EL (cell line): ENCODE data around the gene TRMT2A.

Experiments used
- DNase-seq: peaks from one replicate; pipeline ENCODE4 v3.0.0-alpha.2; 2016

TRMT2A gene

DNA sequence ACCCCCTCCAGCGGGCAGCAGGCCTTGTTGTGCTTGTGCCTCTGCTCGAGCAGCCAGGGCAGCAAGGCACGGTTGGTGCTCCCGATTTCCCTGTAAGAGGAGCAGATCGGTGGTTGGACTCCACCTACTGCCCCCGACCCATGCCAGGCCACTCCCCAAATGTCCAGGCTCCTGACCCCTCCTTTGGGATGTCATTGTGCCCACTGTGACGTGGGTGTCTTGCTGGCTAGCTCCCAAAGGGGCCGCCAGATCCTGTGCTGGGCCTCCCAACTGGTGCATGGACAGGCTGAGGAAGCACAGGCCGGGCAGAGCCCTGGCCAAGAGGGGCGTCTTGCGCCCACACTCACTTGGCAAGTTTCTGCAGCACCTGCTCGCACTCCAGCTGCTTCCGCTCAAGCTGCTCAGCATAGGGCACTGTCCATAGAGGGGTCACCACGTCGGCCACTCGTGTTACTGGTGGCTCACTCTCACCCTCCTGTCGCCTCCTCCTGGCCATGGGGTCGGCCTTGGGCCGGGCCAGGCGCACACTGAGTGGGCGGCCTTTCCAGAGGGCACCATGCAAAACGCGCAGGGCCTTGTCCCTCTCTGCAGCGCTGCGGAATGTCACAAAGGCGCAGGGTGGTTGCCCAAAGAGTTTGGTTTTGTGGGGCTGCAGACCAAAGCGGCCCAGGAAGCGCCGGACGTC, 1.2 kb downstream of the TRMT2A start, which contains the start of gene RANBP1:
RANBP1 (plus strand) TSS at position 414 of the 685 bp plus-strand sequence; CDS start at position 495, 81 bp downstream.
- no peak for DNase-seq

DNA sequence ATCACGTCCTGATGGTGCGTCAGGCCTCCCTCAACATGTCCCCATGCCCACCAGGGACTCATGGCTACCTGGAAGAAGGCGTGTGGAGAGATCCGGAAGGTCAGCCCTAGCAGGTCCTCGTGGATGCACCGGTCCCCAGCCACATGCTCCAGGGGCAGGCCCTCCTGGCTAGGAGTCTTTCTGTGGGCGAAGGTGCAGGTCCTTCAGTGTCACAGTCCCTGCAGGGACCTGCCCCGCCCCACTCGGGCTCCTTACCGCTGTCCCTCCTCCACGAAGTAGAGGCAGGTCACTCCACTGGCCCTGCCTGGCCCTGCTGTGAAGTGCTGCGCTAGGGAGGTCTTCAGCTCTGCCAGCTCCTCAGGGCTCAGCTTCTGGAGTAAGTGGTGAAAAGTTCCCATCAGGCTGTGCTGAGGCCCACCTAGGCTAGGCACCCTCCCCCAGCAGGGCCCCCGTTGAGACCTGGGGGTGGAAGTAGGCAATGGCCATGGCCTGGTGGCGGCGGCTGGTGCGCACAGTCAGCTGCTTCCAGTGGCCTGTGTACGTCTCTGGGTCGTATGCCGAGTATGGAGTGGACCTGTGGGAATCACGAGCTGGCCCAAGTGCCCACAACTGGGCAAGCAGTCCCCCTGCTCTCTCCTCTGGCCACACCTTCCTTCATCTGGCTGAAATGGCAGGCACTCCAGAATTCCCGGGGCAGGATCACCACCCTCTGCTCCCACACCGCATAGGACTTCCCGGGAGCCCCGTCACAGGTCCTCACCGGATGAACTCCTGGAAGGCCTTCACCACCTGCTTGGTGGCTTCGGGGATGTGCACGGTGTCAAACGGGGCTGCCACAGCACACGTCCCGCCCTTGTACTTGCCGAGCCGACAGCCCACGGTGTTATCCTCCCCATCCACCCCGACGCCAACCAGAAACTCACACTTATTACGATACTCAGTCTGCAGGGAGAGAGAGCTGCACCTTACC, 2.2 kb downstream of the TRMT2A start:
- DNase-seq: no peak

DNA sequence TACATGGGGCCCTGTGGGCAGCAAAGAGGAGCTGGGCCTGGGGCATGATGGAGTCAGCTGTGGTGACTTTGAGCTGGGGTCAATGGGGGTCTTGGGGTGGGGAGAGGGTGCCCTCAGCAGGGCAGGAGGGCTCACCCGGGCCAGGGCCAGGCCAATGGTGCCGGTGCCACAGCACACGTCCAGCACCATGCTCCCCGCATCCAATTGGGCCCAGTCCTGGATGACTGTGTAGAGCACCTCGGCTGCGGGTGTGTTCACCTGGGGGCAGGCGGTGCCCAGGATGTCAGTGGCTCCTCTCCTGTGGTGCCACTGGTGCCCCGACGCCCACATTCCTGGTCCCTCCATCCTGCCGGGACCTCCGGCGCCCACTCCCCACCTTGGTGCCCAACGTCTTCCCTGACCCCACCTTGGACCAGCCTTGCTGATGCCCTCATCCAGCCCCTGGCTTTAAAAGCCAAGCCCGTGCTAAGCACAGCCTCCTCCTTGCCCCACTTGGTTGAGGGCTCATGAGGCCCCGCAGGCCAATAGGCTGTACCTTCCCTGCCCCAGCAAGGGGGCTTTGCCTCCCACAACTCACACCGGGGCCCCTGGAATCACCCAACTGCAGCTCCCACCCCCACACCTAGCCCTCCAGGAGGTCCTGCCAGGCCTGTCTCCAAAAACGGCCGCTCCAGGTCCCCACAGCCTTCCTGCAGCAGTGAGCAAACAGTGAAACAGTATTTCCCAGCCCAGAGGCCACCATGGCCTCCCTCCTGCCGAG, 3.3 kb downstream of the TRMT2A start:
- no peak for DNase-seq

DNA sequence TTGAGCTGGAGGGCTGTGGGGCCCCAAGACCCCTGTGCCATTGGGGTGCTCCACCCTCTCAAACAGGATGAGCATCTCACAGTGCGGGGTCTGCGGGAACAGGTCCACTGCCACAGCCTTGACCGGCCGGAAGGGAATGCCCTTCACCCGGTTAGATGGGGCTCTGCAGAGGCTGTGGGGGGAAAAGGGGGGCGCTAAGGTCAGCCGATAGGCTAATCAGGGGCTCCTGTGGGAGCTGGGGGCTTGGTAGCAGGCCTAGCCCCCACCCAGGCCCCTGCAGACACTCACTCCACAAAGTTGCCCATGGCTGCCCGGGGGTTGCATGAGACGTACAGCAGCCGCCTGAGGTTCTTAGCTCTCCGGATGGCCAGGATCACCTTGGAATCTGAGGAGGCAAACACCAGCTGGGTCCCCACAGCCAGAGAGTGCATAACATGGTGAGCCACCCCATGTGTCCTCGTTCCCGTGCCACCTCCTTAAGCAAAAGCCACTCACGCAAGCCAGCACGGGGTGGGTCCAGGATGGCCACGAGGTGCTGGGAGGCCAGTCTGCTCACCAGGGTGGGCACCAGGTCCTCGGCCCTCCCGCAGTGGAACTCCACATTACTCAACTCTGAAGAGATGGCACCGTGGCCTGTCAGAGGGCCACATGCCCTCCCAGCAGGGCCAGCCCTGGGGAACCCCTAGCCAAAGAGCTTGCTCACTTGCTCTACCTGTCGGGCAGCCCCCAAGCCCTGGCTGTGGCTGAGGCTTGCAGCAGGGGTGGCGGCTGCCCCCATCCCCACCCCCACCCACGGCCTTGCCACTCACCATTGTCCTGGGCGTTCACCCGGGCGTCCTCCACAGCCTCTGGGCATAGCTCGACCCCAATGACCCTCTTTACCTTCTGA, 4.2 kb downstream of the TRMT2A start:
- no peak for DNase-seq

DNA sequence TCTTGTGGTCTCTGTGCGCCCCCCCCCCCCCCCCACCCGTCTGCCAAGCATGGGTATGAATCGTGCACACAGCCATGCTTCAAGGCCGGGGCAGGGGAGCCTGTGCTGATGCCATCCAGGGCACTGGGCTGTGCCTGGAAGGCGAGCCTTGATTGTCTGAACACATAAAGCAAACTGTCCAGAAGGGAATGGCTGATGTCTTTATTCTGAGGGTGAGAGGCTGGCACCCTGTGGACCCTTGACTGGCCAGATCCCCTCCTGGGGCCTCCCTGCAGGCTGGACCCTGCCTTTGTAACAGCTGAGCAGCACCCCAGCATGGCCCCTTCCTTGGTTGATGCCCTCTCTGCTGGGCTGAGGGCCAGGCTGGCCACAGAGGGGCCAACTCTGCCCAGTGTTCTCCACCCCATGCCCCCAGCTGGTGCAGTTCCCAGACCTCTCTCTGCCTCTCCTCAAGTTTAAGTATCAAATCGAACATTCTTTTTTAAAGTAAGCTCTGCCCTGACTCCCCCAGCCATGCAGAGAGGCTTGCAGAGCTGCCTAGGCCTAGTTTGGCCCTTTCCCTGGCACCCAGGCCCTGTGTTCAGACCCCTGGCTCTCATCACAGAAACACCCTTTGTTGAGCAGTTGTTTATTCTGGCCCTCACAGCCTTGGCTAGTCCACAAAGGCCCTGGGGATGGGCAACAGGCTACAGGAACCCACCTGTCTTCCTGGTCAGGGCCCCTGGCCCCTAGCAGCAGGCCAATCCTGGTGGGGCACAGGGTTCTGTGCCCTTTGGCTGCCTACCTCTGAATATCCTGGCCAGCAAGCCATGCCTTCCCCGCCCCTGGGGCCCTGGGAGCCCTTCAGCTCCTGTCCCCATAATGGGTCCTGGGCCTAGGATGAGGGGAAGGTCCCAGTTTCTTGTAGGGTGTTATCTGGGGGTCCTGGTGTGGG, 5.1 kb downstream of the TRMT2A start:
- no peak for DNase-seq

DNA sequence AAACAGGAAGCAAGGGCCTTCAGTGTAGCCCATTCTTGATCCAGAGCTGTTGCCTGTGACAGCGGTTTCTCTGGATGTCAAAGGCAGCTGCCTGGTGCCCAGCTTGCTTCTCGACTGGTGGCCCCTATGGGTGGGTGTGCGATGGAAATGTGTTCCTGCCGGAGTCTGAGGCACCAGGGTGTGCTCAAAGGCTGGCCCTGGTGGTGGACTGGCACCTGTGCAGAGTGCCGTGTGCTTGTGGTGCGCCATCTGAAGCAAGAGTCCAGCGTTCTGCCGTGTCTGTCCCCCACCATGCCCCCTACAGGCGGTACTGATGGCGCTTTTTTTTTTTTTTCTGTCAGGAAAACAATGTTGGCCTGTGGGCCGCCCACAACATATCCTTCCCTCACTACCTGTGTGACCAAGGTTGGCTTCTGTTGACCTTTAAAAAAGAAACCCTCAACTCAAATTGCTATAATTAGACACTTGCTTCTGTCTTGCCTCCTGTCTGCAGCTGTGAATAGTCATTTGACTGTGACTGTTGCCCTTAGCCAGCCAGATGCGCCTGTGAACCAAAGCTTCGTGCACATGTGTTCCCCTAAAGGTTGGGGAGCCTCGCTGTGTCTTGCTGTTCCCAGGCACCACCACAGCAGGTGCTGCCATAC, 5.9 kb downstream of the TRMT2A start:
- no peak for DNase-seq

DNA sequence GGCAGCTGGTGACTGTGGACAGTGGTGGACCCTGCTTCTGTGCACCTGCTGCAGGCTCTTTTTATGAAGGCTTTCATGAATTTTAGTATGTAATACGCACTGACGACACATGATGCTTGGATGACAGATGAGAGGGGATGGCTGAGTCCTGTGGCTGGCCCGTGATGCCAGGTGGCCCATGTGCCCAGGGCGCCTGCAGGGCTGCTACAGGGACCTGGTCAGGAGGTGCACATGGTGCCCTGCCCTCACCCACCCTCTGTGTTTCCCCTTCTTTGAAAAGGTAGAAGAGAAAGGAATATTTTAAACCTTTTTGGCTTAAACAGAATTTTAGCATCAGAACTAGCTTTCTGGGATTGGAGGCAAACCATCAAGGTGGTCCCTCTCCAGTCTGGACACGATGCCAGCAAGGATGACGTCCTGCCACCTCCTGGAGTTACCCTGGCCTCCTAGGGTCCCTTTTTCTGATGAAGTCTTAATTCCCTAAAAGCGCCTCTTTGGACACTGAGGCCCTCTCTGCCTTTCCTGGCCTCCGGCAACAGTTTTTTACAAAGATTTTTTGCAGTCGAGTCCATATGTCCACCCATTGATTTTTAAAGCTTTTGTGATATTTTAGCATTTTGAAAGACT, 6.6 kb downstream of the TRMT2A start:
- no peak for DNase-seq

DNA sequence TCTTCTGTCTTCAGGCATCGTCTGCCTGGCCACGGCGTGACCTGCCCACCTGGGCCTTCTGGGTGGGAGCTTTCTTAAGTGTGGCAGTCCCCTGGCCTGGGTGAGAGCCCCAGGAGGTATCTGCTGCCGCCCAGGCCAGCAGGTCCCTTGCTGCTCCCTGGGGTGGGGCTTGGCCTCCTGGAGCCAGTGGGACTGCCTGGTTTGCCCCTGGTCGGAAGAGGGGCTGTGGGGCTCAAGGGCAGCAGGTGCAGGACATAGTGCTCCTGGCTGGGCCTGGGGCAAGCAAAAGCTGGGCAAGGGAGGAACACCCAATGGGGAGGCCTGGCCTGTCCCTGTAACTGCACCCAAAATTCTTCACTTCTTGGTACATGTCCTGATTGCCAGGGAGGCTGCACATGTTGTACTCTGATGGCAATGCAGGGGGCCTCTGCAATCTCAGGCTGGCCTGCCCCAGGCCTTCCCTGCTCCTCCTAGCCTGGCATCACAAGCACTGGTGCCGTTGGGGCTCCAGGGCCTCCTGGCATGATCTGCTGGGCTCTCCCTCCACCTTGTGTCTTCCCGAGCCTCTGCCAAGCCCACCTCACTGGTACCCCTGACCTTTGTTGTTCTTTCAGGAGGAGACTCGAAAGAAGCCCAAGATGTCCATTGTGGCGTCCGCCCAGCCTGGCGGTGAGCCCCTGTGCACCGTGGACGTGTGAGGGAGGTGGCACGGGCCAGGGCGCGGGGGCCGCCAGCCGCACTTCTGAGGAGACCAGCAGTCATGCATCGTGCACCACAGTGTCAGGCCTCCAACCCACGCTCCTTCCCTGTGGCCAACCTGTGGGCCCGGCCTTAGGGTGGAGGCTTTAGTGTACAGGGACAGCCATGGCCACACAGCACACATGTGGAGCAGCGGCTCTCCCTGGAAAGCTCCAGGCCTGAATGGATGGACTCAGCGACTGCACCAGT, 7.3 kb downstream of the TRMT2A start:
- DNase-seq: no peak

DNA sequence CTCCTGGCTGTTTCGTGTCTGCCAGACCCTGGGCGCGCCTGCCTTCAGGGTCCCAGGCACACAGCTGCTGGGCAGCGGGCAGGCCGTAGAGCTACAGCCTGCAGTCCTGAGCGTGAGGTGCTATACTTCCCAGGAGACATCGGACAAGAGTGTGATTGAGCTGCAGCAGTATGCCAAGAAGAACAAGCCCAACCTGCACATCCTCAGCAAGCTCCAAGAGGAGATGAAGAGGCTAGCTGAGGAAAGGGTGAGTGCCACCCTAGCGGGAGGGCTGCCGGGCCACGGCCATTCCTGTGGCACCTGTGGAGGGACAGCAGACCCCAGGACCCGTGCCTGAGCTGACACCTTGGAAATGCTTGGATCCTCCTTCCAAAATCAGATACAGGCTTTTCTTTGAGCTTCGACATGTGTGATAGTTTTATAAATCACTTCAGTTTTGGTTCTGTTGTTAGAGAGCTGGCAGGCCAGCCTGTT, 8.2 kb downstream of the TRMT2A start:
- DNase-seq: no peak

DNA sequence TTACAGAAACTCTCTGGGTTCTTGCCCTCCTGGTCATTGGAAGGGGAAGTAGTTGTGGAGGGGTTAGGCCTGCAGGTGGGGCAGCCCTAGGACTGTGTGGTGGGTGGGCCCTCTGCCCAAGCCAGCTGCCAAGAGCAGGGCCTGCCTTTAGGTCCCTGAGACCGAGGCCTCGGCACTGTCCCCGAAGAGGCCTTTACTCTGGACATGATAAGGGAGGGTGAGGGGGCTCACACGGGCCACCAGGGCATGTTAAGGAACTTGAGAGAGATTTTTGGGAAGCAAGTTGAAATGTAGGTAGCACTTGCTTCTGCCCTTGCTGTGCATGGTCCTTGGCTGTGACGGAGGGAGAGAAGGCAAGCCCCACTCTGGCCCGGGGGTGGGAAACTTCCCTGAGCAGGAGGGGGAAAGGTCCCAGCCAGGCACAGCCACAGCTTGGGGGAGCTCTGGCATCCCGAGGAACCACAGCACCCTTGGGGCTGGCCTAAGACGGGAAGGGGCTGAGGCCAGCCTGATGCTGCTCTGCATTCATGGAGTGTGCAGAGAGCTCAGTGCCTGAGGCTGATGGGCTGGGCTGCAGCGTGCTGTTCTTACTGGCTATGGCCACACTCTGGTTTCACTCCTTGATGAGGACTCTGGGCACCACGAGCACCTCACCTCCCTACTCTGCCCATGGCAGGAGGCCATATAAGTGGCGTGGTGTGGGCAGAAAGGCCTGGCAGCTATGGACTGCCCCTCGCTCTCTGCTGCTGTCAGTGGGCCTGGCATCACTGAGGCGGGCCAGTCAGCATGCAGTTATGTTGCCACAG, 8.9 kb downstream of the TRMT2A start:
- no peak for DNase-seq

DNA sequence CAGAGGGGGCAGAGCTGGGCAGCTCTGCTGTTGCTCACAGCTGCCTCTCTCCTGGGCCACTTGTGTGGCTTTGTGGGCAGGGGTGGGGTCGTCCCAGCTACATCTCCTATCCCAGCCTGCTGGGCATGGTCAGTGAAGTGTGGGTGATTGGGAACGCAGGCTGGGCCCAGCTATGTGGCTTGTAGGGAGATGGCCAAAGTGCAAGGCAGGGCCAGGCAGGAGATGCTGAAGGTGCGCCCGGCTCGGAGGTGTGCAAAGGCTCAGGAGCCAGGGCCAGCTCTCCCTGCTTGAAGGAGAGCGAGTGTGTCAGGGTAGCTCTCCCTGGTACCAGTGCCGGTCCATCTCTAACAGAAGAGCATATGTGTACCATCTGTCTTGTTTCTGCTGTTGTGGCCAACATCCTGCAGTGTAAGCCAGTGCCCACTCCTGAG, 9.5 kb downstream of the TRMT2A start:
- no peak for DNase-seq

DNA sequence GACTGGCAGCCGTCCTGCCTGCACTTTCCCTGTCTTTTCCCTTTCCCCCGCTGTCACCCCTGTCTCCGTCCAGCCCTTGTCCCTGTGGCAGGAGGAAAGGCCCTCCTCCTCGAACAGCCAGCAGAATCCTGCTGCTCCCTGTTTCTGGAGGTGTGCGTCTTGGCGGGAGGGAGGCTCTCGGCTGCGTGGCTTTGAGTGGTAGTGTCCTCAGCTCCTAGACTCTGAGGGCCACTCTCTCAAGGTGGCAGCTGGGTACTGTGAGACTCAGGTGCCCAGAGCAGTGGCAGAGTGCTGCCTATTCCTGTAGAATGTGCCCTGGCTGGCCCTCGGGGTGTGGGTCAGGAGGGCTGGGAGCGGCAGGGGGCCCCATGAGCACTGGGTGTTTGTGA, 10.2 kb downstream of the TRMT2A start:
- no peak for DNase-seq

DNA sequence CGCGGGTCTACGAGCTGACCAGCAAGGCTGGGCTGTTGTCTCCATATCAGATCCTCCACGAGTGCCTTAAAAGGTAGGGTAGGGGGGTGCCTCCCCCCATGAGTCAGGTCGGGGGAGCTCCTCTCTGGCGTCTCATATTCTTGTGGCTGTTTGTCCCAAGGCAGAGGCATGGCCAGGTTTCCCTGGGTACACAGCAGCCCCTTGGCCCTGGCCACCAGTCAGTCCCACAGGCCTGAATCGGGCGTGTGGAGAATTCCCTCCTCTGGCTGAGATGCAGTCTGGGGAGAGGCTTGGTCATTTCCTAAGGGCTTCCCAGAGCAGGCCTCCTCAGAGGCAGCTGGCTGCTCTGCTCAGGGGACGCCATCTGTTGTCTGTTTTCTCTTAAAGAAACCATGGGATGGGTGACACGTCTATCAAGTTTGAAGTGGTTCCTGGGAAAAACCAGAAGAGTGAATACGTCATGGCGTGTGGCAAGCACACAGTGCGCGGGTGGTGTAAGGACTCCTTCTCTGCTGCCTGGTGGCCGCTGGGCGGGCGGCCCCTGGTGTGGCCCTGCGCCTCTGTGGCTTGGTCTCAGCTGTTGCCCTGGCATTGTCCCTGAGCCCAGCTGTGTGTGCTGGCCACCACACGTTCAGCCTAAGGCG, 10.7 kb downstream of the TRMT2A start:
- no peak for DNase-seq

DNA sequence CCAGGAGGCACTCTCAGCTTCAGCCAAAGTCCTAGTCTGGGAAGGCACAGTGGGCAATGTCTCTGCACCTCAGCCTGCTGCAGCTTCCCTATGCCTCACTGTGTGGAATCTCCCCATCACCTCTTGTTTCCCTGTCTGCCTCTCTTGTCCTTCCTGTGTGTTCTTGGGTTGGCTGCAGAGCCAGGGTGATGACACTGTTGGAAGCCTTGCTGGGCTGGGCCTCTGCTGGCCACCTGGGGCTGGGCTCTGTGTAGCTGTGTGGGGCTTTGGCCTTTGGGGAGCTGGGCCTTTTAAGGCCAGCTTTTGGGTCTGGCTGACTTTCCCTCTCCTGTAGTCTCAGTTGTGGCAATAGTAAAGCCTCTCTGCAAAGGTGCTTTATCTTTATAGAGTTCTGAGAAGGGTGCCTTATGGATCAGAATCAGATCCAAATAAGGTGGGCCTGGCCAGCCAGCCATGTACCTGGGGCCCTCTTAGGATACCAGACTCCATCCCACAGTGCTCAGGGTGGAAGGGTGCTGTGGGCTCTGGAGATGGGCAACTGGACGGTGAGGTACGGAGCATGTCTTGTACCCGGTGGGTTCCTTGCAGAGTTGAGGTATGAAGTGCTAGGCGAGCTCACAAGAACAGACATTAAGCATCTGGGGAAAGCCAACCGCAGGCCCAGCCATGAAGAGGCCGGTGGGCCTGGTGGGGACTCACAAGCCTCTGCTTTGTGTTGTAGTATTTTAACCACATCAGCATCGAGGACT, 11.4 kb downstream of the TRMT2A start:
- no peak for DNase-seq

DNA sequence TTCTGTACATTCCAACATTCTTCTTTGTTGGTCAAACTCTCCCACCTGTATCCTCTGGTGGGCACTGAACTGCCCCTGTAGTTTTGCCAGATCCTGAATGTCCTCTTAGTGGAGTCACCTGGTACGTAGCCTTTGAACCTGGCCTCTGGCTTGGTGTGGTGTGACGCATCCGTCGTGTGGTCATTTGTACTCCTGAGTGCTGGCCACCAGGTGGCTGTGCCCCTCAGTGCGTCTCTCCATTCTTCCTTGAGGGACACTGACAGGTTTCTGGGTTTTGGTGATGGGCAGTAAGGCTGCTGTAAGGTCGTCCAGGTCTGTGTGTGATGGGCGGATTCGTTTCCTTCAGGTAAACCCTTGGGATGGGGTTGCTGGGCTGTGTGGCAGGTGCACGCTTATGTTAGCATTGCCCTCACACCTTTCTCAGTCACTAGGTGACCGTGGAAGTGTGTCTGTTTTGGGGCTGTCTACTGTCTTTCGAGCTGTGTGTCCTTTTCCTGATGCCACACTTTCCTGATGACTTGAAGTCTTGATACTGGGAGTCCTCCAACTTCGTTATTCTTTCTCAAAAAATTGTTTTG, 14.7 kb downstream of the TRMT2A start:
- DNase-seq: no peak

DNA sequence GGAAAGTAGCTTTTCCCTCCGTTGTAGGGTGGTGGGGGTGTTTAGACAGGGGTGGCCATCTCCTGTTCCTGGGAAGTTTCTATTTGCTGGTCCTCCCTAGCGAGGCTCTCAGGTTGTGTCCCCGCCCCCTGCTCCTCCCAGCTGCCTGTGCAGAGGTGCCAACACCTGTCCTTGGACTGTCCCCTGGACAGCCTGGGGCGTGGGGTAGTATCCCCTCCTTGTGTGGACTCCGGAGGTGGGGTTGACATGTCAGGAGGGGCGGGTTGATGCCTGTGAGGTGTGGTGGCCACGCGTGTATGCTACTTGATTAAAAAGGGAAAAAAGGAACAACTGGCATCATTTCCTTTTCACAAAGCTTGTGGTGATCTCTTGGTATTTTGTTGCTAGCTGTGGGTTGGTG, 15.4 kb downstream of the TRMT2A start:
- no peak for DNase-seq
